H9 (cell line): ENCODE measurements around the gene NLRC3. TPM values are rescaled to one million over a fixed set of nuclear protein-coding genes. Genes with fewer than 3 reads are reported as not detected.

Source experiments
- DNase-seq: peaks from one replicate; pipeline ENCODE4 v3.0.0-alpha.2; 2017
- H2AFZ ChIP-seq: one replicate; pipeline ENCODE4 v1.6.1; 2013; ENCODE audit warnings: mild to moderate bottlenecking, low read length, control low read depth, moderate library complexity
- H2AK5ac ChIP-seq: 2 replicates; pipeline ENCODE4 v1.6.1; 2013; ENCODE audit warnings: low read length, control low read depth, mixed read lengths; ENCODE audit not compliant: insufficient read length
- H2BK120ac ChIP-seq: one replicate; pipeline ENCODE4 v1.6.1; 2013; ENCODE audit warnings: low read depth, mild to moderate bottlenecking, low read length, control low read depth, inconsistent platforms; ENCODE audit not compliant: poor library complexity, severe bottlenecking
- H2BK12ac ChIP-seq: 2 replicates; pipeline ENCODE4 v1.6.1; 2013; ENCODE audit warnings: low read length, control low read depth, mixed read lengths, low read depth; ENCODE audit not compliant: insufficient read length
- H2BK15ac ChIP-seq: 2 replicates; pipeline ENCODE4 v1.6.1; 2013; ENCODE audit warnings: low read depth, low read length, control low read depth
- H2BK20ac ChIP-seq: one replicate; pipeline ENCODE4 v1.6.1; 2013; ENCODE audit warnings: low read depth, mild to moderate bottlenecking, low read length, control low read depth, inconsistent platforms; ENCODE audit not compliant: poor library complexity, severe bottlenecking
- H2BK5ac ChIP-seq: 2 replicates; pipeline ENCODE4 v1.6.1; 2013; ENCODE audit warnings: low read length, control low read depth, mixed read lengths; ENCODE audit not compliant: insufficient read length
- H3K14ac ChIP-seq: 2 replicates; pipeline ENCODE4 v1.6.1; 2013; ENCODE audit warnings: low read length, control low read depth; ENCODE audit not compliant: insufficient read depth
- H3K18ac ChIP-seq: 2 replicates; pipeline ENCODE4 v1.6.1; 2013; ENCODE audit warnings: low read depth, mild to moderate bottlenecking, mixed read lengths, low read length, control low read depth; ENCODE audit not compliant: insufficient read length
- H3K23ac ChIP-seq: 2 replicates; pipeline ENCODE4 v1.6.1; 2013; ENCODE audit warnings: low read length, control low read depth, mixed read lengths, low read depth; ENCODE audit not compliant: insufficient read length
- H3K23me2 ChIP-seq: 2 replicates; pipeline ENCODE4 v1.6.1; 2013; ENCODE audit warnings: low read depth, mild to moderate bottlenecking, mixed read lengths, low read length, control low read depth; ENCODE audit not compliant: insufficient read length, poor library complexity, severe bottlenecking
- H3K27ac ChIP-seq: 2 replicates; pipeline ENCODE4 v1.5.1; 2013; ENCODE audit warnings: low read length, control low read depth, mixed read lengths, low read depth; ENCODE audit not compliant: insufficient read length
- H3K27me3 ChIP-seq: 2 replicates; pipeline ENCODE4 v1.6.1; 2013; ENCODE audit warnings: low read length, control low read depth, inconsistent platforms; ENCODE audit not compliant: insufficient read depth
- H3K4ac ChIP-seq: 2 replicates; pipeline ENCODE4 v1.6.1; 2013; ENCODE audit warnings: low read depth, mild to moderate bottlenecking, control low read depth, inconsistent platforms, low read length, moderate library complexity
- H3K4me1 ChIP-seq: 2 replicates; pipeline ENCODE4 v1.6.1; 2013; ENCODE audit warnings: low read length, control low read depth, inconsistent platforms; ENCODE audit not compliant: insufficient read depth
- H3K4me2 ChIP-seq: 2 replicates; pipeline ENCODE4 v1.6.1; 2013; ENCODE audit warnings: low read length, control low read depth, mixed read lengths; ENCODE audit not compliant: insufficient read length, insufficient read depth
- H3K56ac ChIP-seq: 2 replicates; pipeline ENCODE4 v1.6.1; 2013; ENCODE audit warnings: low read depth, mild to moderate bottlenecking, mixed read lengths, low read length, control low read depth; ENCODE audit not compliant: insufficient read length
- H3K79me1 ChIP-seq: 2 replicates; pipeline ENCODE4 v1.6.1; 2013; ENCODE audit warnings: low read depth, mild to moderate bottlenecking, moderate library complexity, low read length, control low read depth, inconsistent platforms; ENCODE audit not compliant: insufficient read depth, poor library complexity, severe bottlenecking
- H3K79me2 ChIP-seq: 2 replicates; pipeline ENCODE4 v1.6.1; 2013; ENCODE audit warnings: low read length, control low read depth, inconsistent platforms; ENCODE audit not compliant: insufficient read depth
- H3K9ac ChIP-seq: 2 replicates; pipeline ENCODE4 v1.6.1; 2013; ENCODE audit warnings: low read length, control low read depth, mixed read lengths; ENCODE audit not compliant: insufficient read length; ENCODE audit errors: extremely low read depth
- H3K9me3 ChIP-seq: one replicate; pipeline ENCODE4 v1.6.1; 2013; ENCODE audit warnings: low read depth, low read length, inconsistent platforms; ENCODE audit not compliant: control insufficient read depth
- H3T11ph ChIP-seq: one replicate; pipeline ENCODE4 v1.6.1; 2013; ENCODE audit warnings: mild to moderate bottlenecking, low read length, control low read depth, inconsistent platforms
- H4K20me1 ChIP-seq: one replicate; pipeline ENCODE4 v1.6.1; 2013; ENCODE audit not compliant: control insufficient read depth, insufficient read length, insufficient read depth
- H4K5ac ChIP-seq: 2 replicates; pipeline ENCODE4 v1.6.1; 2013; ENCODE audit warnings: low read depth, mild to moderate bottlenecking, mixed read lengths, low read length, control low read depth; ENCODE audit not compliant: insufficient read length
- H4K8ac ChIP-seq: replicated peaks from 2 replicates; pipeline ENCODE4 v1.6.1; 2013; ENCODE audit warnings: low read length, control low read depth, mixed read lengths, low read depth; ENCODE audit not compliant: insufficient read length
- H4K91ac ChIP-seq: 2 replicates; pipeline ENCODE4 v1.6.1; 2013; ENCODE audit warnings: low read depth, mild to moderate bottlenecking, moderate library complexity, mixed read lengths, low read length, control low read depth; ENCODE audit not compliant: insufficient read length
- H3K27ac Mint-ChIP-seq, 3 experiments: 2 replicates in 2 of 3; 3 replicates in 1 of 3; pipeline ENCODE4 v1.8.0; 2020 to 2021; ENCODE audit warnings: mixed read lengths in 3 of 3, mild to moderate bottlenecking in 1 of 3, moderate library complexity in 1 of 3
- H3K27me3 Mint-ChIP-seq: 2 replicates; pipeline ENCODE4 v1.8.0; 2021; ENCODE audit warnings: low read depth, mild to moderate bottlenecking, moderate library complexity, mixed read lengths
- H3K36me3 Mint-ChIP-seq, 3 experiments: 2 replicates in 2 of 3; 3 replicates in 1 of 3; pipeline ENCODE4 v1.8.0; 2020 to 2021; ENCODE audit warnings: low read depth in 3 of 3, mixed read lengths in 3 of 3; ENCODE audit not compliant: insufficient read depth in 1 of 3
- H3K4me1 Mint-ChIP-seq, 2 experiments: 2 replicates each; pipeline ENCODE4 v1.8.0; 2020; ENCODE audit warnings: mixed read lengths in 2 of 2
- H3K4me3 Mint-ChIP-seq, 2 experiments: 2 replicates in 1 of 2; 3 replicates in 1 of 2; pipeline ENCODE4 v1.8.0; 2020 to 2021; ENCODE audit warnings: mild to moderate bottlenecking in 2 of 2, mixed read lengths in 2 of 2, moderate library complexity in 1 of 2
- H3K9me3 Mint-ChIP-seq, 2 experiments: 2 replicates in 1 of 2; 3 replicates in 1 of 2; pipeline ENCODE4 v1.8.0; 2020; ENCODE audit warnings: mild to moderate bottlenecking in 2 of 2, mixed read lengths in 2 of 2, moderate library complexity in 1 of 2
- CTCF ChIP-seq: fragments of 200-600 bp; sonication (generic); conservative IDR thresholded peaks from 3 replicates; pipeline ENCODE4 v1.8.0; 2021; ENCODE audit warnings: antibody characterized with exemption, mild to moderate bottlenecking
- WGBS: extraction: QIAGEN DNeasy Blood & Tissue Kit; methylation state at CpG from one replicate; pipeline ENCODE4 v1.1.7; 2013; ENCODE audit warnings: missing lambda C conversion rate, low lambda C conversion rate, mixed read lengths; ENCODE audit not compliant: insufficient read length; ENCODE audit errors: extremely low coverage; 5-methylcytosine and 5-hydroxymethylcytosine counted together
- total RNA-seq: library from RNA; stranded (reverse); gene quantifications from 2 replicates; pipeline ENCODE4 v1.2.1, GENCODE V29; 2021

Gene NLRC3
- total RNA-seq, 1 experiment from 2014 or later: 0.44 TPM

GRCh38 chr16:3514621-3515020, 62.6 kb downstream of the NLRC3 start:
- H4K8ac ChIP-seq: no peak overlapping the region
- no peaks in the 10 kb centered on the region for H3K79me1 ChIP-seq
- H2BK5ac ChIP-seq: no peak overlapping the region
- no peaks in the 10 kb centered on the region for H3K27me3 ChIP-seq
- H3K9me3 ChIP-seq: no peaks in the 10 kb centered on the region
- Mint-ChIP-seq H3K4me3 (no peak overlapping the region), H3K27me3 (no peaks in the 10 kb centered on the region), H3K27ac (no peak overlapping the region), H3K36me3 (peaks cover 20 to 57% (median 35%) of the 10 kb centered on the region in 3 experiments; a peak in 6 of 7 replicates), H3K4me1 (peaks cover 0 to 4% of the 10 kb centered on the region in 2 experiments; a peak in 2 of 4 replicates), H3K9me3 (no peaks in the 10 kb centered on the region)
- no peaks in the 10 kb centered on the region for H3K79me2 ChIP-seq
- H4K5ac ChIP-seq: no peak overlapping the region
- no peak overlapping the region for H2BK15ac ChIP-seq
- H2AFZ ChIP-seq: no peak overlapping the region
- H2BK12ac ChIP-seq: no peak overlapping the region
- no peak overlapping the region for H3K27ac ChIP-seq
- no peak overlapping the region for H3K56ac ChIP-seq
- no peaks in the 10 kb centered on the region for H3K23me2 ChIP-seq
- no peak overlapping the region for H2BK120ac ChIP-seq
- no peaks in the 10 kb centered on the region for H3K4me1 ChIP-seq
- no peak overlapping the region for H3K4me2 ChIP-seq
- no peak overlapping the region for H3K18ac ChIP-seq
- no peak for TF ChIP-seq CTCF
- no peak overlapping the region for H3K4ac ChIP-seq
- no peak overlapping the region for H3K23ac ChIP-seq
- WGBS: no CpG with 5 or more reads among the region's 4 CpGs
- H4K91ac ChIP-seq: no peak overlapping the region
- H3K14ac ChIP-seq: no peak overlapping the region
- no peak overlapping the region for H2AK5ac ChIP-seq
- no peak for DNase-seq
- no peaks in the 10 kb centered on the region for H4K20me1 ChIP-seq
- no peak overlapping the region for H2BK20ac ChIP-seq
- no peak overlapping the region for H3T11ph ChIP-seq
- H3K9ac ChIP-seq: no peak overlapping the region
